Heart right ventricle (tissue), 16 donors: ENCODE measurements around the gene TMEM196. TPM values are rescaled to one million over a fixed set of nuclear protein-coding genes. Genes with fewer than 3 reads are reported as not detected.

Source experiments
- ATAC-seq, 8 donors: fragments of 200-7000 bp; cut with Tn5 transposase; one replicate each; pipeline ENCODE4 v1.9.1; 2020; ENCODE audit warnings: mild to moderate bottlenecking in 8 of 8, moderate library complexity in 8 of 8, moderate number of reproducible peaks in 1 of 8
- DNase-seq, 2 donors: peaks; one replicate each; pipeline ENCODE4 v3.0.0-alpha.2; 2020
- H3K27ac ChIP-seq, 10 donors: fragments of 200-600 bp; sonication (generic) in 2 of 10; one replicate each; pipeline versions ENCODE4 v1.5.0 to v1.8.0; 2020 to 2022; ENCODE audit warnings: mild to moderate bottlenecking in 3 of 10
- H3K27me3 ChIP-seq, 7 donors: fragments of 200-600 bp; one replicate each; pipeline ENCODE4 v1.8.0; 2021 to 2022; ENCODE audit warnings: mild to moderate bottlenecking in 2 of 7
- H3K36me3 ChIP-seq, 9 donors: fragments of 200-600 bp; sonication (generic) in 1 of 9; one replicate each; pipeline versions ENCODE4 v1.5.0 to v1.8.0; 2020 to 2022; ENCODE audit warnings: mild to moderate bottlenecking in 2 of 9
- H3K4me1 ChIP-seq, 9 donors: fragments of 200-600 bp; sonication (generic) in 1 of 9; one replicate each; pipeline versions ENCODE4 v1.5.0 to v1.8.0; 2020 to 2022; ENCODE audit warnings: mild to moderate bottlenecking in 4 of 9
- H3K4me3 ChIP-seq, 10 donors: fragments of 200-600 bp; sonication (generic) in 2 of 10; one replicate each; pipeline versions ENCODE4 v1.5.0 to v1.8.0; 2020 to 2022; ENCODE audit warnings: mild to moderate bottlenecking in 7 of 10, moderate library complexity in 2 of 10
- H3K9me3 ChIP-seq, 11 donors: fragments of 200-600 bp in 10 of 11; sonication (generic) in 2 of 11; one replicate each; pipeline versions ENCODE4 v1.5.0 to v1.8.0; 2013 to 2022; ENCODE audit warnings: mild to moderate bottlenecking in 2 of 11, control low read depth in 1 of 11, moderate library complexity in 1 of 11
- CTCF ChIP-seq, 9 donors: fragments of 200-600 bp; sonication (generic) in 2 of 9; IDR thresholded peaks; one replicate each; pipeline versions ENCODE4 v1.5.0 to v1.8.0; 2021 to 2022; ENCODE audit warnings: antibody characterized with exemption in 9 of 9, mild to moderate bottlenecking in 5 of 9, moderate library complexity in 1 of 9
- WGBS, 2 donors: extraction: QIAGEN DNeasy Blood & Tissue Kit; methylation state at CpG; one replicate each; pipeline ENCODE4 v1.1.7; 2013; ENCODE audit warnings: inconsistent platforms in 1 of 2; 5-methylcytosine and 5-hydroxymethylcytosine counted together
- intact Hi-C, 10 donors: fragments of 100-400 bp; cut with DNase I; formaldehyde crosslinking; loops; one replicate each; pipeline versions ENCODE4 v1.11.1 to v1.14.2; 2022
- polyA plus RNA-seq, 2 donors: library from polyadenylated mRNA; stranded (reverse); fragments of 200-250 nt; gene quantifications; one replicate each; pipeline ENCODE4 v1.2.3, GENCODE V29; 2013
- total RNA-seq, 10 donors: library from RNA; stranded (reverse); fragmentation: NEBNext Ultra II Directional in 3 of 10; extraction: Animal tissue kit (Norgen Biotek cat#: 25700) in 3 of 10; gene quantifications; one replicate each; pipeline versions ENCODE4 v1.2.1 to v1.2.4, GENCODE V29; 2021 to 2023
- donor health status: Arrhythmogenic right ventricular cardiomyopathy.
- donor health status: ischemic (EF 13 %, LVEDD 7.1; RV severe dilation, severe dysfunction).
- donor health status: healthy with polysubstance abuse.
- donor health status: DM: no; HTN: yes; CAD: no.
- donor health status: DM: no; HTN: no; CAD: no.
- donor health status: ischemic (EF 25% LVEDD 6.9; RV normal size, moderate dysfunction).
- donor health status: ischemic (EF 25% LVEDD 5.7; RV mildly dilated, moderate dysfunction).
- donor health status: healthy.
- donor health status: DM: yes; HTN: yes; CAD: no.
- donor health status: Ischemic cardiomyopathy.
- donor health status: ischemic (EF 35%, LVEDD 5.7; RV mildly dilated, moderate dysfunction).
- donor health status: nonischemic (EF 11% LVEDD 7.7; RV severe dilation, severe dysfunction).
- donor health status: DM: yes; HTN: yes; CAD: no.
- donor health status: PGD.
- donor health status: ischemic (EF 29% LVEDD 5.4; RV normal size, mild dysfunction).
- donor health status: nonischemic (EF 23%, LVEDD 6.1; RV moderate dilation, normal function).

Gene TMEM196
- total and polyA plus RNA-seq, 12 donors: not detected

- WGBS, 2 donors: 0% methylated on average over 56 of the region's 56 CpGs
- peak; percentile 78 to 98 (median 90) for TF ChIP-seq CTCF (IDR thresholded peaks at IDR 0.05)
Observed at GRCh38 chr7:19708397-19709248, 64.8 kb downstream of the TMEM196 start, which contains the start of gene POLR1F. Gene POLR1F, minus strand, starts transcription at chr7:19709037. Its CDS starts 21 bp downstream, at chr7:19709016.

GRCh38 chr7:19707240-19707639 is 66.2 kb downstream of the TMEM196 start:
- H3K27ac ChIP-seq: no peak overlapping the region
- no peaks in the 10 kb centered on the region for H3K27me3 ChIP-seq
- peaks cover 0 to 21% (median 0%) of the 10 kb centered on the region in 9 donors for H3K36me3 ChIP-seq
- WGBS, 2 donors: 57 to 61% methylated on average over 3 of the region's 3 CpGs
- no peak for TF ChIP-seq CTCF (IDR thresholded peaks at IDR 0.05)
- H3K4me3 ChIP-seq: peak overlapping the region in 4 of 10 donors; percentile 86 to 95 (median 90)
- no peak for DNase-seq
- H3K4me1 ChIP-seq: peaks cover 5 to 29% (median 18%) of the 10 kb centered on the region in 9 donors
- intact Hi-C loops: no loop called here
- no peak for ATAC-seq
- H3K9me3 ChIP-seq: peaks cover 0 to 6% (median 0%) of the 10 kb centered on the region in 11 donors

More at GRCh38 chr7:19708397-19709248, 64.8 kb downstream of the TMEM196 start, which contains the start of gene POLR1F:
- H3K27ac ChIP-seq: peak within 1 kb of the TSS in 9 of 10 donors; percentile 33 to 83 (median 68)
- DNase-seq: peak; percentile 92 to 95
- H3K4me1 ChIP-seq: peaks cover 5 to 29% (median 18%) of the 10 kb centered on the region in 9 donors
- no peaks in the 10 kb centered on the region for H3K9me3 ChIP-seq
- peak; percentile 99 to 100 (median 100) for ATAC-seq
- H3K36me3 ChIP-seq: peaks cover 0 to 7% (median 0%) of the 10 kb centered on the region in 9 donors
- no peaks in the 10 kb centered on the region for H3K27me3 ChIP-seq
- peak within 1 kb of the TSS; percentile 65 to 95 (median 86) for H3K4me3 ChIP-seq
- intact Hi-C loops: no loop called here

- TF ChIP-seq CTCF (IDR thresholded peaks at IDR 0.05): no peak
- no peaks in the 10 kb centered on the region for H3K27me3 ChIP-seq
- 85 to 89% methylated on average over 2 of the region's 2 CpGs for WGBS, 2 donors
- H3K4me1 ChIP-seq: peaks cover 5 to 29% (median 18%) of the 10 kb centered on the region in 9 donors
- DNase-seq: no peak
- intact Hi-C loops: no loop called here
- no peak for ATAC-seq
- peaks cover 0 to 37% (median 0%) of the 10 kb centered on the region in 9 donors for H3K36me3 ChIP-seq
- peaks cover 0 to 6% (median 0%) of the 10 kb centered on the region in 11 donors for H3K9me3 ChIP-seq
- H3K4me3 ChIP-seq: no peak overlapping the region
- no peak overlapping the region for H3K27ac ChIP-seq
Observed at GRCh38 chr7:19705663-19706062, 67.8 kb downstream of the TMEM196 start.

- Histone ChIP-seq H3K27me3 (no peaks in the 10 kb centered on the region), H3K36me3 (peaks cover 0 to 69% (median 8%) of the 10 kb centered on the region in 9 donors), H3K9me3 (peaks cover 0 to 6% (median 0%) of the 10 kb centered on the region in 11 donors), H3K27ac (no peak overlapping the region), H3K4me3 (no peak overlapping the region), H3K4me1 (peaks cover 0 to 5% (median 0%) of the 10 kb centered on the region in 9 donors)
- ATAC-seq (no peak), DNase-seq (no peak)
- no peak for TF ChIP-seq CTCF (IDR thresholded peaks at IDR 0.05)
- WGBS, 2 donors: 88 to 96% methylated on average over 4 of the region's 4 CpGs
- intact Hi-C loops: no loop called here
Observed at GRCh38 chr7:19701471-19701870, 71.9 kb downstream of the TMEM196 start.
